HUES48 (cell line): ENCODE data around the gene RAB40AL.
"Not testable (repeated sequence)": the region's sequence is repeated elsewhere in the genome, so short reads cannot be mapped to it uniquely, and the experiment has no call there.

Experiments used
- H3K27ac ChIP-seq: one replicate; pipeline ENCODE4 v1.7.0; 2013; ENCODE audit warnings: low read depth, low read length, inconsistent platforms
- H3K27me3 ChIP-seq: 2 replicates; pipeline ENCODE4 v1.6.1; 2013; ENCODE audit warnings: mild to moderate bottlenecking, low read length; ENCODE audit not compliant: control insufficient read depth, insufficient read depth
- H3K36me3 ChIP-seq: 2 replicates; pipeline ENCODE4 v1.6.1; 2013; ENCODE audit warnings: low read length; ENCODE audit not compliant: control insufficient read depth, insufficient read depth
- H3K4me1 ChIP-seq: 2 replicates; pipeline ENCODE4 v1.6.1; 2013; ENCODE audit warnings: mild to moderate bottlenecking, low read length; ENCODE audit not compliant: control insufficient read depth, insufficient read depth
- H3K4me3 ChIP-seq: 2 replicates; pipeline ENCODE4 v1.5.1; 2013; ENCODE audit warnings: mild to moderate bottlenecking, low read depth, low read length
- H3K9ac ChIP-seq: 2 replicates; pipeline ENCODE4 v1.6.1; 2013; ENCODE audit warnings: mild to moderate bottlenecking, low read depth, low read length, moderate library complexity
- H3K9me3 ChIP-seq: 2 replicates; pipeline ENCODE4 v1.6.1; 2013; ENCODE audit warnings: low read length; ENCODE audit not compliant: control insufficient read depth, insufficient read depth

Gene RAB40AL

DNA sequence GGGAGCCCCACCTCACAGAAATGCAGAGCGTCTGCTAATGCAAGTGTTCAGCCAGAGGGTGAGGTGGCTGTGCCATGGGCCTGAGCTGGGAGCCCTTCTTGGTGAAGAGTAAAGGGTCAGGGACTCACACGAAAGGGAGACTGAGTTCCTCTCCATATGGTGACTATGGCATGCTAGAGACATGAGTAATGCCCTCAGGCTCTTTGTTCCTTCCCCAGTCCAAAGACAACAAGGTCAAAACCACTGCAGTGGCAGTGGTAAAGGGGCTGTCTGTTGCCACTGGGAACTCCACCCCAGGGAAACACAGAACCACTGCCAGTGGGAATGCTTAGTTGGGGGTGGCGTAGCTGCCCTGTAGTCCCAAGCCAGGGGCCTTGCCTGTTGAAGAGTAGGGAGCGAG is 22.4 kb downstream of the RAB40AL start:
- Histone ChIP-seq H3K9ac (no peak overlapping the region), H3K27ac (no peak overlapping the region), H3K36me3 (no peaks in the 10 kb centered on the region), H3K9me3 (no peaks in the 10 kb centered on the region), H3K4me3 (no peak overlapping the region), H3K27me3 (no peaks in the 10 kb centered on the region; the same call in 1 of the 2 replicates), H3K4me1 (peaks cover 2% of the 10 kb centered on the region; the same call in 1 of the 2 replicates)

DNA sequence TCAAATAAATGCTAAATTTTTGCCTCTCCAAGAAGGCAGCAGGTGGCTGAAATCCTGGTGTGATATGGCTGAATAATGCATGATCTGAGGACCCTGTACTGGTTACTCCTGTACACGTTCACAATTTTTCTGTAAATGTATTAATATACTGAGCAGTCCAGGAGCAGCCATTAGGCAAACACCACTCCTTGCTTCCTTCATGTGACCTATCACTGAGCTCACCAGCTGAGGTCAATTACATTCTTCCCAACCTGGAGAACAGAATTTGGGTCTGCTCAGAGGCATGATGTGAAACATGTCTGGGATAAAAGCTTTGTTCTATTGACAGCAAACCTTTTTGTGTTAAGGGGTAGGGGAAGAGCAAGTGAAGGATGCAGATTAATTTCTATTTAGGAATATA is 26.9 kb downstream of the RAB40AL start:
- H3K9me3 ChIP-seq: no peaks in the 10 kb centered on the region

DNA sequence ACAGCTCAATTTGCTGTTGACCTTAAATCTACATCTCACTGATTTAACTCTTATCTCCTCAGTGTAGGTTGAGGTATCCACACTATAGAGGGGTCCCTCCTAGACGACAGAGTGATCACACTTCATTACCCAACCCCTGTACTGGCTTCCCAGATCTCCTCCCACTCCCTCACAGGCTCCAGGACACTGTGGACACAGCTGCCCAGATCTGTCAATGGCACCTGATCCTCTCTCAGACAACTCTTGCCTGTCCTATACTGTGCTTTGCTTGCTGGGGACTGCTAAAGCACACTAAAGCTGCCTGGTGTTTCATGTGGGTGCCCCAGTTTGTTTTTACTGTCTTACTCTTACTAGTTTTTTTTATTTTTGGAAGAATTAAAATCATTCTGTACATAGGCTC is 27.9 kb downstream of the RAB40AL start:
- Histone ChIP-seq H3K27me3 (no peaks in the 10 kb centered on the region; the same call in 1 of the 2 replicates), H3K9me3 (0 out of 2 replicates have a peak, but pooled peaks cover 2% of the 10 kb centered on the region), H3K36me3 (no peaks in the 10 kb centered on the region), H3K27ac (no peak overlapping the region), H3K4me3 (no peak overlapping the region), H3K9ac (no peak overlapping the region), H3K4me1 (no peaks in the 10 kb centered on the region)

More for the DNA sequence above, 26.9 kb downstream of the RAB40AL start:
- Histone ChIP-seq H3K4me3 (no peak overlapping the region), H3K36me3 (no peaks in the 10 kb centered on the region), H3K27me3 (no peaks in the 10 kb centered on the region; the same call in 1 of the 2 replicates), H3K4me1 (no peaks in the 10 kb centered on the region), H3K27ac (no peak overlapping the region), H3K9ac (no peak overlapping the region)

DNA sequence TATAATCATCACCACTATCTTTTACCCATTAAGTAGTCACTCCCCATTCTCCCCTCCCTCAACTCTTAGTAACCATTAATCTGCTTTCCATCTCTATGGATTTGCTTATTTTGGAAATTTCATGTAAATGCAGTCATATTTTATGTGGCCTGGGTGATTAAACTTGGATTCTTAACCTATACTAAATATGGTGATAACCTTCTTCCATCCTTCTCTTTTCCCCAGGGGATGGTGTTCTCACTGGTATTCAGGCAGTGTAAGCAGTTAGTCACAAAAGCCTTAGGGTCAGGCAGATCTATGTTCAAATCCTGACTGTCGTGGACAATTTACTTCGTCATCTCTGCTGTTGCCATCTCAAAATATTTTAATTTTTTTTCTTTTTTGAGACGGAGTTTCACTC is 29.6 kb downstream of the RAB40AL start:
- no peaks in the 10 kb centered on the region for H3K4me1 ChIP-seq
- no peaks in the 10 kb centered on the region for H3K36me3 ChIP-seq
- H3K27ac ChIP-seq: no peak overlapping the region
- H3K9me3 ChIP-seq: peaks cover 11% of the 10 kb centered on the region; the same call in 1 of the 2 replicates
- no peaks in the 10 kb centered on the region; the same call in 1 of the 2 replicates for H3K27me3 ChIP-seq
- H3K4me3 ChIP-seq: no peak overlapping the region
- H3K9ac ChIP-seq: no peak overlapping the region

DNA sequence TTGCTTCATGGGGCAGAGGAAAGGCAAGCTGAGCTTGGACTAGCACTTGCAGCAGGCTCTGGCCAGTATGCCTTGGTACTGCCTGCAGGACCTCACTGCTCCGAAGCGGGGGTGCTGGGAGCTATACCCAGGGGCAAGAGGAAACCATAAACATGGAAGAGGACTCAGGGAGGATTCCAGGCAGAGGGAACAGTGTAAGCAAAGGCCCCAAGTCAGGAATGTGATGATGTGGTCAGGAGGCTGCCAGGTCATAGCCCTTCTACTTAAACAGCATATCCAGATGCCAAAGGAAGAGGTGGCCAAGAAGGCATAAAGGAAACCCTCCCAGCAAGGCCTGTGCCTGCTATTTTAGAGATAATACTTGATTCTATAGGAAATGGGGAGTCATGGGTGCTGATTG is 31.1 kb downstream of the RAB40AL start:
- Histone ChIP-seq H3K4me3 (no peak overlapping the region), H3K4me1 (no peaks in the 10 kb centered on the region), H3K9me3 (peaks cover 13% of the 10 kb centered on the region), H3K27me3 (no peaks in the 10 kb centered on the region), H3K9ac (no peak overlapping the region), H3K36me3 (no peaks in the 10 kb centered on the region), H3K27ac (no peak overlapping the region)

DNA sequence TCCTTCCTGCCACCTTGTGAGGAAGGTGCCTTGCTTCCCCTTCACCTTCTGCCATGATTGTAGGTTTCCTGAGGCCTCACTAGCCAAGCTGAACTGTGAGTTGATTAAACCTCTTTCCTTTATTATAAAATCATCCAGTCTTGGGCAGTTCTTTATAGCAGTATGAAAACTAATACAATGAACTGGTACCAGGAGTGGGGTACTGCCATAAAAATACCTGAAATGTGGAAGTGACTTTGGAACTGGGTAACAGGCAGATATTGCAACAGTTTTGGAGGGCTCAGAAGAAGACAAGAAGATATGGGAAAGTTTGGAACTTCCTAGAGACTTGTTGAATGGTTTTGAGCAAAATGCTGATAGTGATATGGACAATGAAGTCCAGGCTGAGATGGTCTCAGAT is 34.5 kb downstream of the RAB40AL start:
- peaks cover 13% of the 10 kb centered on the region for H3K9me3 ChIP-seq
- not testable (repeated sequence) for H3K27me3 ChIP-seq, H3K9ac ChIP-seq, H3K4me1 ChIP-seq, H3K36me3 ChIP-seq, H3K4me3 ChIP-seq, H3K27ac ChIP-seq

DNA sequence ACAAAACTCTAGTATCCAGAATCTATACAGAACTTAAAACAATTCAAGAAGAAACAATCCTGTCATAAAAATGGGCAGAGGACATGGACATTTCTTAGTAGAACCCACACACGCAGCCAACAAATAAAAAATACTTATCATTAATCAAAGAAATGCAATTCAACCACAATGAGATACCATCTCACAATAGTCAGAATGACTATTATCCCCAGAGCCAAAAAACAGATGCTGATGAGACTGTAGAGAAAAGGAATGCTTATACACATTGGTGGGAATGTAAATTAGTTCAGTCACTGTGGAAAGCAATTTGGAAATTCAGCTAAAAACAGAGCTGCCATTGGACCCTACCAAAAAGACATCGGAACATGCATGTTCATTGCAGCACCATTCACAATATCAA is 37.9 kb downstream of the RAB40AL start:
- no peaks in the 10 kb centered on the region for H3K4me1 ChIP-seq
- H3K27ac ChIP-seq: no peak overlapping the region
- H3K4me3 ChIP-seq: no peak overlapping the region
- peaks cover 11% of the 10 kb centered on the region for H3K9me3 ChIP-seq
- no peaks in the 10 kb centered on the region for H3K36me3 ChIP-seq
- no peaks in the 10 kb centered on the region for H3K27me3 ChIP-seq
- H3K9ac ChIP-seq: no peak overlapping the region

DNA sequence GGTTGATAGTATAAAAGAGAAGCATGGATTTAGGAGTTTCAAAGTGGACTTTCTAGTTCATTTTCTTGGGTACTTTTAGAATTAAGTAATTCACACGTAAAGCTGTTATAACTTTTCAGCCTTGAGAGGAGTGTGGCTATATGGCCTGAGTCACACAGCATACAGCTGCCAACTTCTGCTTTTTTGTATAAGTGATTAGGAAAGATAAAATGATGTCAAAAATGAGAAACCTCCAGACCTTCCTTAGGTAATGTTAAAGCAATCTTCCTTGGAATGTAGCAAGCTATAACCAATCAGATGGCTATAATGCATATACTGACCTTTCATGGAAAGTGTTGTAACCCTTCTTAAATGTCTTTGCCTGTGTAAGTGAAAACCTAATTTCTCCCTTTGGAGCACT is 39.2 kb downstream of the RAB40AL start:
- no peaks in the 10 kb centered on the region for H3K27me3 ChIP-seq
- H3K9ac ChIP-seq: no peak overlapping the region
- H3K4me1 ChIP-seq: no peaks in the 10 kb centered on the region
- H3K27ac ChIP-seq: no peak overlapping the region
- H3K4me3 ChIP-seq: no peak overlapping the region
- no peaks in the 10 kb centered on the region for H3K36me3 ChIP-seq
- H3K9me3 ChIP-seq: peaks cover 6% of the 10 kb centered on the region

DNA sequence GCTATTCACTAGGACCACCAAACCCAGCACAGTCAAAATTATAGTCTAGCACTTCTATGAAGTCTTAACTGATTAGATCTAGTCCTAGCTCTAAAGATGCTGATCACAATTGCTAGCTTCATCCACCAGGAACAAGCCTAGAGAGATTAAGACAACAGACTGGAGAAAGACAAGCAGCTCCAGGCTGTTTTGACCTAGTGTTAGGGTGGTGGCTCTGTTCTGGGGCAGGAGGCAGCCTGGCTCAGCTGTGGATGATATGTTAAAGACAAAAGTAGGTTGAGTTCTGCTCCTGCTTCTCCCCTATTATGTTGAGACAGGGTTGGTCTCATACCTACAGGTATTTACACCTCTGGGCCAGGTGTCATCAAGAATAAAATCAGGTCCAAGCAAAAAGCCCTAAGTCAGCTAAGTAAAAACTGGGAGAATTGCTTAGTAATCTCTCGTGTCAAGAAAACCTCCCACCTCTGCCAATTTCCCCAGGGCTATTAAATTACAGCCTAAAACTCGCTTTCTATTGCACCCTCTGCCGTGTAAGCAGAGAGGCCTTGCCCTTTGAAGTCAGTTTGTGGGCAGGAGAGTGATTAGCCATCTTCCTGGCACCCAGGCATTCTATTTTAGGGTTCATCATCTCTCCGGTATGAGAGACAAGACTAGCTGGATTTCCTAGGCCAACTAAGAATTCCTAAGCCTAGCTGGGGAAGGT is 39.9 kb downstream of the RAB40AL start:
- no peak overlapping the region for H3K27ac ChIP-seq
- H3K27me3 ChIP-seq: no peaks in the 10 kb centered on the region
- H3K9ac ChIP-seq: no peak overlapping the region
- no peak overlapping the region for H3K4me3 ChIP-seq
- H3K4me1 ChIP-seq: no peaks in the 10 kb centered on the region
- no peaks in the 10 kb centered on the region for H3K9me3 ChIP-seq
- H3K36me3 ChIP-seq: no peaks in the 10 kb centered on the region

DNA sequence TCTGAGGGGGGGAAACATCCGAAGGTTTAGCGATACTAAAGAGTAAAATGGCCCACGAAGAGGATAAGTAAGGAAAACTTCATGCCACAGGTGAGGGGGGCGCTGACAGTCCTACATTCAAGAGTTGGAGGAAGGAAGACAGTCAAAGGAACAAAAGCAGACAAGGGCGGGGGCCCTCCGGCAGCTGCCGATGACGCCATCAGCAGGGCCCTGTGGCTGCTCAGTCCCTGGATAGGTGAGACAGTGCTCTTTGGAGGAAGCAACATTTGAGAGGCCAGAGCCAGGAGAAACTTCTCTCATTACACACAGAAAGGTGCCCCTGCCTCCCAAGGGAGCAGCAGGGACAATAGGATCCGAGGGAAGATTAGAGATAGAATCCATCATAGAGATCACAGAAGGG is 41.5 kb downstream of the RAB40AL start:
- no peak overlapping the region for H3K9ac ChIP-seq
- no peak overlapping the region for H3K4me3 ChIP-seq
- H3K36me3 ChIP-seq: no peaks in the 10 kb centered on the region
- no peak overlapping the region for H3K27ac ChIP-seq
- no peaks in the 10 kb centered on the region for H3K27me3 ChIP-seq
- no peaks in the 10 kb centered on the region for H3K4me1 ChIP-seq
- no peaks in the 10 kb centered on the region for H3K9me3 ChIP-seq

DNA sequence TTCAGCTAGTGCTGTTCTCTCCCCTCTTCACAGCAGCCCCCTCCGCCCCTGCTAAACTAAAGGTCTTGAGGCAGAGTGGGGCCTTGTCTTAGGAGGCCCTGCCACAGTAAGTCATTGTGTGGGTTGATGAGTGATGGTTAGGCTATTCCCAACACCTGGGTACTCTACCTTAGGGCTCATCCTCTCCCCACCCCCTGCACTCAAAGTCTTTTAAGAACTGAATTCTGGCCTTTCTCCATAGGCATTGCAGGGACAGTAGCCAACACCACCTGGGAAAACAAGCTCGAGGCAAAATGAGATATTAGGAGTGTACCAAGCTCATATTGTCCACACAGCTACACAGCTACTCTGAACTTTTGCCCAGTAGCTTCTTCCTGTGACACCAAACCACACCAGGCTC is 42.5 kb downstream of the RAB40AL start:
- no peaks in the 10 kb centered on the region for H3K27me3 ChIP-seq
- no peaks in the 10 kb centered on the region for H3K4me1 ChIP-seq
- H3K27ac ChIP-seq: no peak overlapping the region

More for the DNA sequence above, 42.5 kb downstream of the RAB40AL start:
- Histone ChIP-seq H3K9me3 (no peaks in the 10 kb centered on the region), H3K4me3 (no peak overlapping the region), H3K36me3 (no peaks in the 10 kb centered on the region), H3K9ac (no peak overlapping the region)
